ENCODE results near the gene TLR9.

DNA sequence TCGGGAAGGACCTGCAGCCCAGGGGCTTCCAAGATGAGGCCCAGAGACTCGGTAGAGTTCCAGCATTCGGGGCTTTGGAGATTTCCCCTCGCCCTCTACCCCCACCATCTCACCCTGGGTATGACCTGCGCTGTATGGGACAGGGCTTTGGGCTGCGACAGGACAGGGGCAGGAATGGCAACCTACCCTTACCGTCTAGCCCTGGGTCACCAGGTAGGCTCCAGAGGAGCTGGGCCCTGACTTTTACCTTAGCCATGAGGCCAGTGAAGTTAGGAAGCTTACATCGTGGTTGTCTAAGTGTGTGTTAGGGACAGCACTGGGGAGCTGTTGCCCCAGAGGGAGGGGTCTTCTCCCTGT lies 20.8 kb upstream of the TLR9 start:
- TF ChIP-seq, protein P1, sequence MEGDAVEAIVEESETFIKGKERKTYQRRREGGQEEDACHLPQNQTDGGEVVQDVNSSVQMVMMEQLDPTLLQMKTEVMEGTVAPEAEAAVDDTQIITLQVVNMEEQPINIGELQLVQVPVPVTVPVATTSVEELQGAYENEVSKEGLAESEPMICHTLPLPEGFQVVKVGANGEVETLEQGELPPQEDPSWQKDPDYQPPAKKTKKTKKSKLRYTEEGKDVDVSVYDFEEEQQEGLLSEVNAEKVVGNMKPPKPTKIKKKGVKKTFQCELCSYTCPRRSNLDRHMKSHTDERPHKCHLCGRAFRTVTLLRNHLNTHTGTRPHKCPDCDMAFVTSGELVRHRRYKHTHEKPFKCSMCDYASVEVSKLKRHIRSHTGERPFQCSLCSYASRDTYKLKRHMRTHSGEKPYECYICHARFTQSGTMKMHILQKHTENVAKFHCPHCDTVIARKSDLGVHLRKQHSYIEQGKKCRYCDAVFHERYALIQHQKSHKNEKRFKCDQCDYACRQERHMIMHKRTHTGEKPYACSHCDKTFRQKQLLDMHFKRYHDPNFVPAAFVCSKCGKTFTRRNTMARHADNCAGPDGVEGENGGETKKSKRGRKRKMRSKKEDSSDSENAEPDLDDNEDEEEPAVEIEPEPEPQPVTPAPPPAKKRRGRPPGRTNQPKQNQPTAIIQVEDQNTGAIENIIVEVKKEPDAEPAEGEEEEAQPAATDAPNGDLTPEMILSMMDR (IDR thresholded peaks at IDR 0.05; ENCODE audit: borderline replicate concordance, extremely low read depth, low read length, poor library complexity, severe bottlenecking): no peak
- TF ChIP-seq EZH2 (IDR thresholded peaks at IDR 0.05; ENCODE audit: borderline replicate concordance, low read depth, low read length, severe bottlenecking): no peak

Measured in DND-41 (cell line).